Mammary epithelial cell (primary cell): Measurements from ENCODE around the gene UBE4A.

Experiments used
- CTCF ChIP-seq, 2 donors: IDR thresholded peaks in 1 of 2; conservative IDR thresholded peaks in 1 of 2; 2 replicates each; pipeline ENCODE4 v1.5.1; 2011 to 2012; ENCODE audit warnings: inconsistent platforms in 2 of 2, low read length in 2 of 2, mild to moderate bottlenecking in 2 of 2, control low read depth in 1 of 2, low read depth in 1 of 2; ENCODE audit not compliant: insufficient read depth in 1 of 2; ENCODE audit errors: extremely low read depth in 1 of 2
- EZH2 ChIP-seq: IDR thresholded peaks from 2 replicates; pipeline ENCODE4 v1.6.1; 2012; ENCODE audit warnings: low read length, inconsistent platforms, borderline replicate concordance

GRCh38 chr11:118366287-118366686 lies 6.9 kb downstream of the UBE4A start:
- TF ChIP-seq CTCF (conservative IDR thresholded peaks at IDR 0.05 in 1 of 2, IDR thresholded peaks at IDR 0.05 in 1 of 2; ENCODE audit: extremely low read depth in 1 of 2, insufficient read depth in 1 of 2, low read depth in 1 of 2, low read length in 2 of 2) (no peak), EZH2 (no peak)
